SK-N-SH treated with all-trans-retinoic acid at 6 μM for 48 hours (cell line): ENCODE measurements around the gene MVB12A.

Experiments used
- ARNTL ChIP-seq: fragments of 450-650 bp; formaldehyde crosslinking; IDR thresholded peaks from 2 replicates; pipeline ENCODE4 v1.5.0; 2020; ENCODE audit warnings: low read depth, mild to moderate bottlenecking, moderate library complexity, borderline replicate concordance
- PATZ1 ChIP-seq: fragments of 250-450 bp; sonication (Bioruptor Pico); IDR thresholded peaks from 2 replicates; pipeline ENCODE4 v1.8.0; 2020; ENCODE audit warnings: mild to moderate bottlenecking, moderate library complexity, borderline replicate concordance
- RARB ChIP-seq: fragments of 250-450 bp; sonication (Bioruptor Pico); IDR thresholded peaks from 2 replicates; pipeline ENCODE4 v1.8.0; 2021; ENCODE audit warnings: mild to moderate bottlenecking, moderate library complexity
- TCF4 ChIP-seq: fragments of 250-450 bp; sonication (Bioruptor Pico); IDR thresholded peaks from 2 replicates; pipeline ENCODE4 v1.8.0; 2021; ENCODE audit warnings: mild to moderate bottlenecking, moderate library complexity, borderline replicate concordance
- ZC3H10 ChIP-seq: fragments of 250-450 bp; sonication (Bioruptor Pico); IDR thresholded peaks from 2 replicates; pipeline ENCODE4 v1.5.1; 2021; ENCODE audit warnings: mild to moderate bottlenecking, moderate library complexity
- ZFP3 ChIP-seq: fragments of 250-450 bp; sonication (Bioruptor Pico); IDR thresholded peaks from 2 replicates; pipeline ENCODE4 v1.5.0; 2020; ENCODE audit warnings: mild to moderate bottlenecking, moderate library complexity
- TF ChIP-seq, protein P1 (sequence below): fragments of 250-450 bp; sonication (Bioruptor Pico); IDR thresholded peaks from 2 replicates; pipeline ENCODE4 v1.5.1; 2020; ENCODE audit warnings: low read depth, mild to moderate bottlenecking, moderate library complexity

- TF ChIP-seq ARNTL (CRISPR knock-in tag) (no peak), ZFP3 (CRISPR knock-in tag) (no peak), RARB (CRISPR knock-in tag) (no peak), PATZ1 (CRISPR knock-in tag) (no peak), TCF4 (CRISPR knock-in tag) (no peak), ZC3H10 (CRISPR knock-in tag) (no peak)
- TF ChIP-seq, protein P1, sequence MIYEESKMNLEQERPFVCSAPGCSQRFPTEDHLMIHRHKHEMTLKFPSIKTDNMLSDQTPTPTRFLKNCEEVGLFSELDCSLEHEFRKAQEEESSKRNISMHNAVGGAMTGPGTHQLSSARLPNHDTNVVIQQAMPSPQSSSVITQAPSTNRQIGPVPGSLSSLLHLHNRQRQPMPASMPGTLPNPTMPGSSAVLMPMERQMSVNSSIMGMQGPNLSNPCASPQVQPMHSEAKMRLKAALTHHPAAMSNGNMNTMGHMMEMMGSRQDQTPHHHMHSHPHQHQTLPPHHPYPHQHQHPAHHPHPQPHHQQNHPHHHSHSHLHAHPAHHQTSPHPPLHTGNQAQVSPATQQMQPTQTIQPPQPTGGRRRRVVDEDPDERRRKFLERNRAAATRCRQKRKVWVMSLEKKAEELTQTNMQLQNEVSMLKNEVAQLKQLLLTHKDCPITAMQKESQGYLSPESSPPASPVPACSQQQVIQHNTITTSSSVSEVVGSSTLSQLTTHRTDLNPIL: no peak
These were observed 26.8 kb upstream of the MVB12A start for GRCh38 chr19:17393002-17393401.
